Hematopoietic multipotent progenitor cell treated with erythropoietin and hydrocortisone succinate and interleukin-3 and kit ligand, for 8 days (in vitro differentiated cells): ENCODE measurements around the gene SHPK.
A peak's percentile ranks its signal among the peaks of the same experiment; 100 is the strongest.

Source experiments
- DNase-seq: peaks from one replicate; pipeline ENCODE4 v3.0.0-alpha.2; 2015

The SHPK gene

GRCh38 chr17:3626831-3627768 is 8.9 kb downstream of the SHPK start:
- no peak for DNase-seq

GRCh38 chr17:3622977-3623594 is 13.0 kb downstream of the SHPK start:
- no peak for DNase-seq

GRCh38 chr17:3621146-3621720 is 14.8 kb downstream of the SHPK start:
- no peak for DNase-seq

GRCh38 chr17:3615160-3615870 is 20.7 kb downstream of the SHPK start:
- DNase-seq = no peak

- DNase-seq = no peak
Measured at GRCh38 chr17:3613124-3613523, 22.9 kb downstream of the SHPK start.

GRCh38 chr17:3610523-3610922 is 25.5 kb downstream of the SHPK start:
- DNase-seq = no peak

GRCh38 chr17:3609689-3610088 is 26.4 kb downstream of the SHPK start:
- DNase-seq = no peak

GRCh38 chr17:3603870-3604259 is 32.2 kb downstream of the SHPK start:
- no peak for DNase-seq

GRCh38 chr17:3603119-3603869 is 32.8 kb downstream of the SHPK start:
- DNase-seq = no peak

GRCh38 chr17:3602499-3602898 is 33.6 kb downstream of the SHPK start:
- peak; percentile 63 for DNase-seq

- no peak for DNase-seq
Measured at GRCh38 chr17:3600529-3601205, 35.4 kb downstream of the SHPK start.

GRCh38 chr17:3598078-3598477 is 38.0 kb downstream of the SHPK start:
- no peak for DNase-seq

- DNase-seq = no peak
Measured at GRCh38 chr17:3596804-3597464, 39.1 kb downstream of the SHPK start.

GRCh38 chr17:3594976-3595375 is 41.1 kb downstream of the SHPK start:
- no peak for DNase-seq

GRCh38 chr17:3594051-3594800 is 41.8 kb downstream of the SHPK start:
- no peak for DNase-seq

- DNase-seq = no peak
Measured at GRCh38 chr17:3593384-3593783, 42.7 kb downstream of the SHPK start.

GRCh38 chr17:3592216-3592860 is 43.7 kb downstream of the SHPK start:
- DNase-seq = no peak

- DNase-seq = no peak
Measured at GRCh38 chr17:3590768-3591167, 45.3 kb downstream of the SHPK start.

GRCh38 chr17:3590231-3590630 is 45.8 kb downstream of the SHPK start:
- no peak for DNase-seq

GRCh38 chr17:3589784-3590183 is 46.3 kb downstream of the SHPK start:
- no peak for DNase-seq
